ENCODE measurements around the gene SATB2.

The SATB2 gene

GRCh38 chr2:199488772-199489400 lies 31.1 kb upstream of the SATB2 start:
- TF ChIP-seq EZH2 (IDR thresholded peaks at IDR 0.05; ENCODE audit: borderline replicate concordance, low read depth, low read length, severe bottlenecking) (no peak), CTCF (IDR thresholded peaks at IDR 0.05; ENCODE audit: borderline replicate concordance, extremely low read depth, low read length, poor library complexity, severe bottlenecking) (peak; percentile 82)
- Histone ChIP-seq H3K9me3 (ENCODE audit: insufficient read depth, low read length, severe bottlenecking) (no peaks in the 10 kb centered on the region), H3K27ac (ENCODE audit: low read length) (no peak overlapping the region), H3K4me3 (ENCODE audit: low read depth in 1 of 2, low read length in 2 of 2) (no peak overlapping the region), H3K27me3 (ENCODE audit: insufficient read depth, low read length, poor library complexity) (no peaks in the 10 kb centered on the region), H3K36me3 (ENCODE audit: insufficient read depth, low read length) (no peaks in the 10 kb centered on the region), H4K20me1 (ENCODE audit: insufficient read depth, low read length) (no peaks in the 10 kb centered on the region), H3K4me2 (ENCODE audit: insufficient read depth, low read length) (no peak overlapping the region), H3K79me2 (ENCODE audit: insufficient read depth, low read length) (no peaks in the 10 kb centered on the region), H3K4me1 (ENCODE audit: insufficient read depth, low read length) (no peaks in the 10 kb centered on the region), H2AFZ (ENCODE audit: low read depth, low read length) (no peak overlapping the region), H3K9ac (ENCODE audit: low read depth, low read length) (no peak overlapping the region)
- peak; percentile 55 for DNase-seq
- ATAC-seq (ENCODE audit: insufficient read depth, low read depth) = peak; percentile 72

DNA sequence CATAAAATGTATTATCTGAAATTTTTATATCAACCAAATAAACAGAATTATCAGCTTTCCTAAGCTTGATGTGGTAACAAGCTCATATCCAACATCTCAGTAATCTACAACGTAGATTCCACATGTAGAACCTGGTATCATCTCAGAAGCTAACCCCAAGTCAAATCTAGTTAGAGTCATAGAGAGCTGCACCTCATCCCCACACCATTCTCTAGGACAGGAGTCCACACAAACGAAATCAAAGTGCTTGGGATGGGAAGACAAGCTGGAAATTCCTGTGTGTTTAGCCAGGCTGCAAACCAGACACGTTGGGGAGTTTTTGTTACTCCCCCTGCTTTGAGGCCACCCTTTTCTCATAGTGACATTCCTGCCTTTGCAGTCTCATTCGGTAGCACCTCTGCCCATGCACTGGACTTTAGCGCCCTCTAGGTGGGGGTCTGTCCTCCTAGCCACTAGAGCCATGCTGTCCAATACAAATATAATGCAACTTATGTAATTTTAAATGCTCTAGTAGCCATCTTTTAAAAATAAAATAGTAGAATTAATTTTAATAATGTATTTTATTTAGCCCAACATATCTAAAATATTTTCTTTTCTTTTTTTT lies 28.1 kb upstream of the SATB2 start:
- Histone ChIP-seq H3K4me2 (ENCODE audit: insufficient read depth, low read length) (no peak overlapping the region), H3K9me3 (ENCODE audit: insufficient read depth, low read length, severe bottlenecking) (no peaks in the 10 kb centered on the region), H3K4me3 (ENCODE audit: low read depth in 1 of 2, low read length in 2 of 2) (no peak overlapping the region), H3K27ac (ENCODE audit: low read length) (no peak overlapping the region), H4K20me1 (ENCODE audit: insufficient read depth, low read length) (no peaks in the 10 kb centered on the region), H2AFZ (ENCODE audit: low read depth, low read length) (no peak overlapping the region), H3K9ac (ENCODE audit: low read depth, low read length) (no peak overlapping the region), H3K36me3 (ENCODE audit: insufficient read depth, low read length) (no peaks in the 10 kb centered on the region), H3K79me2 (ENCODE audit: insufficient read depth, low read length) (no peaks in the 10 kb centered on the region), H3K27me3 (ENCODE audit: insufficient read depth, low read length, poor library complexity) (no peaks in the 10 kb centered on the region), H3K4me1 (ENCODE audit: insufficient read depth, low read length) (no peaks in the 10 kb centered on the region)
- TF ChIP-seq CTCF (IDR thresholded peaks at IDR 0.05; ENCODE audit: borderline replicate concordance, extremely low read depth, low read length, poor library complexity, severe bottlenecking) (peak; percentile 63), EZH2 (IDR thresholded peaks at IDR 0.05; ENCODE audit: borderline replicate concordance, low read depth, low read length, severe bottlenecking) (no peak)
- ATAC-seq (ENCODE audit: insufficient read depth, low read depth) = peak; percentile 65; the same call in 2 of the 3 replicates
- DNase-seq = peak; percentile 44

DNA sequence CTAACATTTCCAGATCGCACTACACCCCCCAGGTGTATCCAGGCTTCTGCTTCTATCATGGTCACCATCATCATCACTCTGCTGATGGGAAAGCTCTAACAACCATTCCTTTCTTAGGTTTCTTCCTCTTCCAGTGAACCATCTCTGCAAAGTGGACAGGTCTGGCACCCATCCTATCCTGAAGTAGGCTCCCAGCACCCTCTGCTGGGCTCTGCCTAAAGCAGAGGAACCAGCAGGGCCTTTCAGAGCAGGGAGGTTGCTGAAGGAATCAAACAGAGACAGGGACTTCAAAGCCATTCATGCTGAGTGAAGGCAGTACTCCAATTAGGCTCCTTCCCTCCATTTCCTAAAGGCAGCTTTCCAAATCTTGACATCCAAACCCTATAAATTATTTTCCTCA lies 27.2 kb upstream of the SATB2 start:
- H4K20me1 ChIP-seq (ENCODE audit: insufficient read depth, low read length) = no peaks in the 10 kb centered on the region
- no peak overlapping the region for H3K9ac ChIP-seq (ENCODE audit: low read depth, low read length)
- H3K4me2 ChIP-seq (ENCODE audit: insufficient read depth, low read length) = no peak overlapping the region
- H3K27me3 ChIP-seq (ENCODE audit: insufficient read depth, low read length, poor library complexity) = no peaks in the 10 kb centered on the region
- no peak for ATAC-seq (ENCODE audit: insufficient read depth, low read depth)
- H3K9me3 ChIP-seq (ENCODE audit: insufficient read depth, low read length, severe bottlenecking) = no peaks in the 10 kb centered on the region
- no peak overlapping the region for H2AFZ ChIP-seq (ENCODE audit: low read depth, low read length)
- no peaks in the 10 kb centered on the region for H3K36me3 ChIP-seq (ENCODE audit: insufficient read depth, low read length)
- no peak overlapping the region for H3K27ac ChIP-seq (ENCODE audit: low read length)
- H3K79me2 ChIP-seq (ENCODE audit: insufficient read depth, low read length) = no peaks in the 10 kb centered on the region
- TF ChIP-seq CTCF (IDR thresholded peaks at IDR 0.05; ENCODE audit: borderline replicate concordance, extremely low read depth, low read length, poor library complexity, severe bottlenecking) = no peak
- no peak for TF ChIP-seq EZH2 (IDR thresholded peaks at IDR 0.05; ENCODE audit: borderline replicate concordance, low read depth, low read length, severe bottlenecking)
- H3K4me3 ChIP-seq (ENCODE audit: low read depth in 1 of 2, low read length in 2 of 2) = no peak overlapping the region
- H3K4me1 ChIP-seq (ENCODE audit: insufficient read depth, low read length) = no peaks in the 10 kb centered on the region
- DNase-seq = no peak
